ENCODE results near the gene KDM7A.

Gene KDM7A

DNA sequence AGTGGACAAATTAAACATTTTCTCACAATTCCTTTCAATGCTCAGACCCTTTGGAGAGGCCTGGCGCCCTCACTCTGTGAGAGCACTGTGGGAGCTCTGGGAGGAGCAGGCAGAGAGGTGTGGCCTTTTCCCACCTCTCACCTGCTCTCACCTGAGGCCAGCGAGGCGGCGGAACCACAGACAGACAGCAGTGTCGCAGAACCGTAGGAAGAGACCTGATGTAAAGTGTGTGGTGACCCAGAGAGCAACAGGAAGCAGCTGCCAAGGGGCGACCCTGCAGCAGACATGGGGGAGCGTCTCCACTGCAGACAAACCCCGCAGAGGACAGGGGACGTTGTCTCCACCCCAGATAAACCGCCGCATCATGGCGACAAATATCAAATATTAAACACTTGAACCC, 98.4 kb downstream of the KDM7A start:
- TF ChIP-seq, protein P1, sequence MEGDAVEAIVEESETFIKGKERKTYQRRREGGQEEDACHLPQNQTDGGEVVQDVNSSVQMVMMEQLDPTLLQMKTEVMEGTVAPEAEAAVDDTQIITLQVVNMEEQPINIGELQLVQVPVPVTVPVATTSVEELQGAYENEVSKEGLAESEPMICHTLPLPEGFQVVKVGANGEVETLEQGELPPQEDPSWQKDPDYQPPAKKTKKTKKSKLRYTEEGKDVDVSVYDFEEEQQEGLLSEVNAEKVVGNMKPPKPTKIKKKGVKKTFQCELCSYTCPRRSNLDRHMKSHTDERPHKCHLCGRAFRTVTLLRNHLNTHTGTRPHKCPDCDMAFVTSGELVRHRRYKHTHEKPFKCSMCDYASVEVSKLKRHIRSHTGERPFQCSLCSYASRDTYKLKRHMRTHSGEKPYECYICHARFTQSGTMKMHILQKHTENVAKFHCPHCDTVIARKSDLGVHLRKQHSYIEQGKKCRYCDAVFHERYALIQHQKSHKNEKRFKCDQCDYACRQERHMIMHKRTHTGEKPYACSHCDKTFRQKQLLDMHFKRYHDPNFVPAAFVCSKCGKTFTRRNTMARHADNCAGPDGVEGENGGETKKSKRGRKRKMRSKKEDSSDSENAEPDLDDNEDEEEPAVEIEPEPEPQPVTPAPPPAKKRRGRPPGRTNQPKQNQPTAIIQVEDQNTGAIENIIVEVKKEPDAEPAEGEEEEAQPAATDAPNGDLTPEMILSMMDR (IDR thresholded peaks at IDR 0.05; ENCODE audit: insufficient read depth, low read length, poor library complexity, severe bottlenecking) = no peak
- H3K27me3 ChIP-seq (replicated peaks; ENCODE audit: control insufficient read depth, insufficient read depth, low read length) = peaks cover 5% of the 10 kb centered on the region
- no peaks in the 10 kb centered on the region for H3K36me3 ChIP-seq (ENCODE audit: control insufficient read depth, insufficient read depth, low read length)
- no peak for DNase-seq (ENCODE audit: extremely low read depth, insufficient read length)
- H3K4me3 ChIP-seq (replicated peaks; ENCODE audit: low read depth, low read length) = no peak overlapping the region

DNA sequence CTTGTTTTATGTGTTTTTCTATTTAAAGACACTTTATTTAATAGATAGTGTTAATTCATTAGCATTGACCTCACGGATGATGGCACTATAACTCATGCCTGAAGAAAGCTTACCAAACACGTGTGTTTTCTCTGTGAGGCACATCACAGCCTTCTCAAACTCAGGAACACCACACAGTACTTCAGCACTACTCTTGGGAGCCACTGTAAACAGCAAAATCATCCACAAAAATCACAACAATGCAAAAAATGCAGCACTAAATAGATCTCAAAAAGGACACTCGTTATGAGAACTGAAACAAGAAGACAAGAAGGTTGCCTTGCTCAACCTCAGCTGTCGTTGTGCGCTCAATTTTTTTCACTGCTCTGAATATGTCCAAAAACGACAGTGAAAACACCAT, 102.0 kb downstream of the KDM7A start:
- Histone ChIP-seq H3K27me3 (replicated peaks; ENCODE audit: control insufficient read depth, insufficient read depth, low read length) (peaks cover 3% of the 10 kb centered on the region), H3K36me3 (ENCODE audit: control insufficient read depth, insufficient read depth, low read length) (no peaks in the 10 kb centered on the region), H3K4me3 (replicated peaks; ENCODE audit: low read depth, low read length) (no peak overlapping the region)
- no peak for DNase-seq (ENCODE audit: extremely low read depth, insufficient read length)
- TF ChIP-seq, protein P1 (IDR thresholded peaks at IDR 0.05; ENCODE audit: insufficient read depth, low read length, poor library complexity, severe bottlenecking) = no peak

DNA sequence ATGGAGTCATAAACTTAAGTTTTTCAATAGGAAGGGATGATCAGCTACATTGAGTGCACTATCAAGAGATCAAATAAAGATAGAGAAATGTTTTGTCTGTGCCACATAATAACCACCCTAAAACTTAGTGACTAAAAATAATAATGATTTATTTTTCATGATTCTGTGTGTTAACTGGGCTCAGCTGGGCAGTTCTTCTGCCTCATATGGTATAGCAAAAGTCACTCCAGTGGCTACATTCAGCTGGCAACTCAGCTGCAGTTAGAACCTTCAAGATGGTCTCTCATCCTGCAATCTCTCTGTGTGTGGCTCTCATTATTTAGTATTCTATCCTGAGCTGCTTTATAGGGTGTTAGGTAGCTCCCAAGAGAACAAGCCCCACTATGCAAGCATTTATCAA, 106.2 kb downstream of the KDM7A start:
- DNase-seq (ENCODE audit: extremely low read depth, insufficient read length) = no peak
- Histone ChIP-seq H3K27me3 (replicated peaks; ENCODE audit: control insufficient read depth, insufficient read depth, low read length) (no peaks in the 10 kb centered on the region; the same call in 1 of the 2 replicates), H3K36me3 (ENCODE audit: control insufficient read depth, insufficient read depth, low read length) (no peaks in the 10 kb centered on the region), H3K4me3 (replicated peaks; ENCODE audit: low read depth, low read length) (no peak overlapping the region)
- TF ChIP-seq, protein P1 (IDR thresholded peaks at IDR 0.05; ENCODE audit: insufficient read depth, low read length, poor library complexity, severe bottlenecking) = no peak

DNA sequence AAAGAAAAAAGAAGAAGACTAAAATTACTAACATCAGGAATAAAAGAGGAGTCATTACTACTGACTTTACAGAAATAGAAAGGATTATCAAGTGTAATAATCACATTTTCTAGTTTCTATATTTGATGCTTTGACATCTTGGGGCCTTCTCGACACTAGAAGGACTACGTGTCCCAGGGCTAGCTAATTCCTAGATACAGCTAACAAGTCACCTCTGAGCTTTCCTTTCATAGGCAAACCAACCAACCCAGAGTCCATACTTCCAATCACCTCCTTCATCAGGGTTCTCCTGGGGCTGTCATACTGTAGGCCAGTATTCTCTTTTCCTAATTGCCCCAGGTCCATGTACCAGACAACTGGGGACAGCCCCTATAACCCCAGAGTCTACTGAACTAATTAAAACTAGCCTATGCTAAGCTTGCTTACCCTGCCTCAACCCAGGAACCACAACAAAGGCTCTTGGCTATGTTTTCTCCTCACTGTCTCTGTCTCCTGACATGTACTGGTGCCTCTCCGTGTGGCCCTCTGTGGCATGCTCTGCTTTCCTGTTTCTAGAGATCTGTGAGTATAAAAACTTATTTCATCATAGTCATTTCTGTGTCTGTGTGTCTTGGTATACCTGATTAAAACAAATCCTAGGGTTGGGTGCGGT, 107.4 kb downstream of the KDM7A start:
- no peaks in the 10 kb centered on the region for H3K36me3 ChIP-seq (ENCODE audit: control insufficient read depth, insufficient read depth, low read length)
- no peak overlapping the region for H3K4me3 ChIP-seq (replicated peaks; ENCODE audit: low read depth, low read length)
- TF ChIP-seq, protein P1 (IDR thresholded peaks at IDR 0.05; ENCODE audit: insufficient read depth, low read length, poor library complexity, severe bottlenecking) = no peak
- DNase-seq (ENCODE audit: extremely low read depth, insufficient read length) = no peak
- H3K27me3 ChIP-seq (replicated peaks; ENCODE audit: control insufficient read depth, insufficient read depth, low read length) = no peaks in the 10 kb centered on the region; the same call in 1 of the 2 replicates

DNA sequence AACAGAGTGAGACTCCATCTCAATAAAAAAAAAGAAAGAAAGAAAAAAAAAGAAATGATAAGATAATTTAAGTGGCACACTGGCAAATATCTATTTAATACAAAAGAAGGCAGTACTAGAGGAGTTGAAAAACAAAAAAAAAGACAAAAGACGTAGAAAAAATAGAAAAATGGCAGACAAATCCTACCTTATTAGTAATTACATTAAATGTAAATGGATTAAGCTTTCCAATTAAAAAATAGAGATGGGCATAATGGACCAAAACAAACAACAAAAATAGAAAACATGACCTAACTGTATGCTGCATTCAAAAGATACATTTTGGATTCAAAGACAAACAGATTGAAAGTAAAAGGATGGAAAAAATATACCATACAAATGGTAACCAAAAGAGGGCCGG, 108.8 kb downstream of the KDM7A start:
- no peak for DNase-seq (ENCODE audit: extremely low read depth, insufficient read length)
- TF ChIP-seq, protein P1 (IDR thresholded peaks at IDR 0.05; ENCODE audit: insufficient read depth, low read length, poor library complexity, severe bottlenecking) = no peak
- H3K27me3 ChIP-seq (replicated peaks; ENCODE audit: control insufficient read depth, insufficient read depth, low read length) = no peaks in the 10 kb centered on the region

DNA sequence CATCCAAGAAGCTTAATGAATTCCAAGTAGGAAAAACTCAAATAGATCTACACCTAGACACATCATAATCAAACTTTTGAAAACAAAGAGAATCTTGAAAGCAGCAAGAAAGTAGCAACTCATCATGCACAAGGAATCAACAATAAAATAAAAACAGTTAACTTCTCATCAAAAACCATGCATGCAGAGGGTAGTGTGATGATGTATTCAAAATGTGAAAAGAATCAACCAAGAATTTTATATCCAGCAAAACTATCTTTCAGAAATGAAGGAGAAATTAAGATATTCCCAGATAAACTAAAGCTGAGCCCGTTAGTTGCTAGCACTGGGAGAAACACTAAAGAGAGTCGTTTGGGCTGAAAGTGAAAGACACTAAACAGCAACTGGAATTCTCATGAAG, 109.7 kb downstream of the KDM7A start:
- DNase-seq (ENCODE audit: extremely low read depth, insufficient read length) = no peak
- Histone ChIP-seq H3K27me3 (replicated peaks; ENCODE audit: control insufficient read depth, insufficient read depth, low read length) (no peaks in the 10 kb centered on the region), H3K36me3 (ENCODE audit: control insufficient read depth, insufficient read depth, low read length) (no peaks in the 10 kb centered on the region), H3K4me3 (replicated peaks; ENCODE audit: low read depth, low read length) (no peak overlapping the region)
- TF ChIP-seq, protein P1 (IDR thresholded peaks at IDR 0.05; ENCODE audit: insufficient read depth, low read length, poor library complexity, severe bottlenecking) = no peak

More for the DNA sequence above, 108.8 kb downstream of the KDM7A start:
- no peak overlapping the region for H3K4me3 ChIP-seq (replicated peaks; ENCODE audit: low read depth, low read length)
- H3K36me3 ChIP-seq (ENCODE audit: control insufficient read depth, insufficient read depth, low read length) = no peaks in the 10 kb centered on the region

Measured in GM06990 (cell line).